ENCODE measurements around the gene PSMB11. TPM values are rescaled to one million over a fixed set of nuclear protein-coding genes. Genes with fewer than 3 reads are reported as not detected.

PSMB11 gene
- total and polyA plus RNA-seq, 12 donors, result not detected

- Histone ChIP-seq H3K4me1 (peaks cover 0 to 27% (median 7%) of the 10 kb centered on the region in 9 donors), H3K27ac (no peak overlapping the region), H3K36me3 (peaks cover 0 to 65% (median 9%) of the 10 kb centered on the region in 9 donors), H3K4me3 (no peak overlapping the region), H3K9me3 (no peaks in the 10 kb centered on the region), H3K27me3 (no peaks in the 10 kb centered on the region)
- no peak for TF ChIP-seq CTCF (IDR thresholded peaks at IDR 0.05)
- WGBS, 2 donors, result 73% methylated on average over 7 of the region's 7 CpGs
- no peak for DNase-seq
- ATAC-seq, result no peak
- intact Hi-C loops (cut with DNase I), result no loop called here
Observed at GRCh38 chr14:23024612-23025075, 17.4 kb upstream of the PSMB11 start.

GRCh38 chr14:23025151-23025814 is 16.7 kb upstream of the PSMB11 start:
- ATAC-seq, result no peak
- H3K36me3 ChIP-seq, result peaks cover 0 to 70% (median 9%) of the 10 kb centered on the region in 9 donors
- H3K9me3 ChIP-seq, result no peaks in the 10 kb centered on the region
- no peaks in the 10 kb centered on the region for H3K27me3 ChIP-seq
- no peak for TF ChIP-seq CTCF (IDR thresholded peaks at IDR 0.05)
- H3K4me1 ChIP-seq, result peaks cover 0 to 28% (median 7%) of the 10 kb centered on the region in 9 donors
- no peak overlapping the region for H3K27ac ChIP-seq
- DNase-seq, result no peak
- WGBS, 2 donors, result 65 to 73% methylated on average over 4 of the region's 4 CpGs
- no peak overlapping the region for H3K4me3 ChIP-seq
- intact Hi-C loops (cut with DNase I), result no loop called here

GRCh38 chr14:23028799-23029198 is 13.2 kb upstream of the PSMB11 start:
- ATAC-seq, result no peak
- WGBS, 2 donors, result 67 to 87% methylated on average over 2 of the region's 2 CpGs
- Histone ChIP-seq H3K27me3 (no peaks in the 10 kb centered on the region), H3K36me3 (peaks cover 0 to 94% (median 27%) of the 10 kb centered on the region in 9 donors), H3K4me1 (peaks cover 0 to 37% (median 16%) of the 10 kb centered on the region in 9 donors), H3K27ac (no peak overlapping the region), H3K9me3 (no peaks in the 10 kb centered on the region), H3K4me3 (no peak overlapping the region)
- intact Hi-C loops (cut with DNase I), result no loop called here
- DNase-seq, result no peak
- no peak for TF ChIP-seq CTCF (IDR thresholded peaks at IDR 0.05)

GRCh38 chr14:23030936-23031335 is 11.1 kb upstream of the PSMB11 start:
- H3K36me3 ChIP-seq, result peaks cover 0 to 76% (median 27%) of the 10 kb centered on the region in 9 donors
- no peak overlapping the region for H3K27ac ChIP-seq
- WGBS, 2 donors, result 96 to 98% methylated on average over 4 of the region's 4 CpGs
- no peak overlapping the region for H3K4me3 ChIP-seq
- intact Hi-C loops (cut with DNase I), result no loop called here
- ATAC-seq, result no peak
- H3K4me1 ChIP-seq, result peaks cover 0 to 40% (median 19%) of the 10 kb centered on the region in 9 donors
- H3K27me3 ChIP-seq, result no peaks in the 10 kb centered on the region
- no peaks in the 10 kb centered on the region for H3K9me3 ChIP-seq
- no peak for DNase-seq
- TF ChIP-seq CTCF (IDR thresholded peaks at IDR 0.05), result no peak
